DMS114 treated with DMSO at 0.1 percent for 48 hours (cell line): Measurements from ENCODE around the gene HES7.

Experiments
- DNase-seq: peaks from one replicate; lab custom pipeline; 2025; ENCODE audit not compliant: unreplicated experiment; lab: John Stamatoyannopoulos, UW

Gene HES7

DNA sequence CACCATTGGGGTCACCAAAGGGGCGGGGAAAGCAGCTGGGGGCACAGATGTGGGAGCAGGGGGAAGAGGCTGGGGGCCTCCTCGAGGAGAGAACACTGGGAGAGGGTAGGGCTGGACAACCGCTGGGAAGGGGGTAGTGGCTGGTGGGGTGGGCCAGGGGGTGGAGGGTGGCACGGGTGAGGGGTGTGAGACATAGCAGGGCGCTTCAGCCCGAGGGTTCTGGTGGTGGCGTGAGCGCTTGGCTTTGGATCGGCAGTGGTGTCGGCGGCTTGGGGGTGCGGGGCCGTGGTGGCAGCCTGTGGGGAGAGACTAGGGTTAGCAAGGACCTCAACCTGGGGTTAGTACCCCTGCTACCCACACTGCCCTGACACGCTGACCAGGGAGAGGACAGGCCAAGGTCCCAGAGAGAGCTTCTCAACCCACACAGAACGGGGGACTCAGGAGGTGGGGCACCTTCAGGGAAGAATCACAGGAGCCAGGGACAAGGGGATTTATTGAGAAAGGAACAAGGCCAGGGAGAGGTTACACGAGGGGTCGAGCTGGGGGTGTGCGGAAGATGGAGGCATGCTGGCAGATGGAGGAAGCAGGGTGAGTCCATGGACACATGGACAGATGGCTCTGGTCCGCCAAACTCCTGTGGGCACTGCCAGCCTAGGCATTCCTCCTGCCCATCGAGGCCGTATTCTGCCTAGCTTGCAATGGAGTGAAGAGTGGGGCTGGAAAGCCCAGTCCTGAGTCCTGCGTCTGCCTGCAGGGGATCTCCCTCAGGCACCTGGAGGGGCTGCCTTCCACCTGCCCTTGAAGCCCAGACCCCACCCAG, 19.9 kb upstream of the HES7 start:
- DNase-seq, result no peak

DNA sequence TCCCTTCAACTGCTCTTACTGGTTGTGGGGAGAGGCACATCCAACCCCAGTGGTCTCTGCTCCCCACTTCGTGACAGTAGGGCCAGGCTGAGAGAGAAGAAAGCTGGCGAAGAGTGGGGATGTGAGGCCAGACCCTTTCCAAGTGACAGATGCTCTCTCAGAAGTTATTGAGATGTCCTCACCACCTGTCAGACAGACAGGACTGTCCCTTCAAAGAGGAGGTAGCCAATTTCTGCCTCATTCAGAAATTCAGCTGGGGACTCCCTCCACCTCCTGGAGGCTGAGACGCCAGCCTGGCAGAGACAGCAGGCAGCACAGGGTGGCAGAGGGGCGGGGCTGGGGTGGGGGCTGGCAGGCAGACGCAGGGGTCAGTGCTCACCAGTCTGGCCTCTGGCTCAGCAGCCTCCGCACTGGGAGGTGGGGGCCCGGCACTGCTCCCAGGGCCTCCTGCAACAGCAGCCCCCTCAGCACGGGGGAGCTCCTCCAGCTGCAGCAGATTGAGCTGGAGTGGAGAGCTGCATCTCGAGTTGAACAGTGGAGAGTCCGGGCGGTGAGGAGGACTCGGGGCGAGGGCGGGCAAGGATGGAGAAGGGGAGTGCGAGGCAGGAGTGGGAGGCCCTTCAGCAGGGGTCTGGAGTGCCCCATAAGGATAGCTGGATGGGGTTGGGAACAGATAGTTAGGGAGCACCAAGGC, 19.1 kb upstream of the HES7 start:
- no peak for DNase-seq

DNA sequence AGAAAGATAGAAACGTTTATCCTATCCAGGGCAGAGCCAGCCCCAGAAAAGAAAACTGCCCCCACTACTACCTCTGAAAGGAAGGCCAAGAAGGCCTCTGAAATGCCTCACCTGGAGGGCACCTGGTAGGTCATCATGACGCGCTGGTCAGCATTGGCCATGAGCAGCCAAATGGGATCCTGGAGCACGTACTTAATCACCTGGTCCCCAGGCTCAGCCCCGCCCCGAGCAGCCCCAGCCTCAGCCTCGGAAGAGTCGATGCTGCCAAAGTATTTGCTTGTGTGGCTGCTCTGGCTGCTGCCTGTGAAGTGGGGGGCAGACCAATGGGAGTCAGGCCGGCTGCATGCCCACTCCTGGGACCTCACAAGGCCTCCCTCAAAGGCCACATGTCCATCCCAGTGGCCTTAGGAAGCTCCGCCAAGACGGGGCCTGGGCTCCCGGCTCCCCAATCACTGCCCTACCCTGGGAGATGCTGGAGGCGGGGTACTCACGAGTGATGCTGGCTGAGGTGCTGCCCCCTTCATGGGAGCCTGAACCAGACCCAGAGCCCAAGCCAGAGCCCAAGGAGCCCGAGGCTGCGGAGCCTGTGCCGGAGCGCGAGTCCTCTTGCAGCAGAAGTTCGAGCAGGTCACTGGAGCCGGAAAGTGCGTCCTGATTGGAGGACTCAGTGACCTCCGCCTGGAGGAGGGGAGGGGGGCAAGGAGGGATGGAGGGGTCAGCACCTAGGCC, 18.4 kb upstream of the HES7 start:
- DNase-seq, result no peak

DNA sequence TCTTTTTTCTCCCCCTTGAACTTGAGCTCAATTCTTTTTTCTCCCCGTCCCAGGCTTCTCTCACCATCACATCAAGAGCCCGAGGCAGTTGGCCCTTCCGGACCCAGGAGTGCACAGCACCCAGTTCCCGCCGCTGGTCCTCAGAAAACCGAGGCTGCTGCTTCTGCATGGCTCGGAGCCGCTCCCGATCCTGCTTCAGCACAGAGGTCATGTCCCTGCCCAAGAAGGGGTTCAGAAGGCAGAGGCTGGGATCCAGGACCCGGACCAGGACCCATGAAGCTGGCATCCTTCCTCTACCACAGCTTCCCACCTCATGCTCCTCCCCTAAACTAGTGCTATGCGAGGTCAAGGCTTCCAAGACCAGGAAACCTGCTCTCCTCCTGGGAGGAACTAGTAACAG, 17.8 kb upstream of the HES7 start:
- no peak for DNase-seq

DNA sequence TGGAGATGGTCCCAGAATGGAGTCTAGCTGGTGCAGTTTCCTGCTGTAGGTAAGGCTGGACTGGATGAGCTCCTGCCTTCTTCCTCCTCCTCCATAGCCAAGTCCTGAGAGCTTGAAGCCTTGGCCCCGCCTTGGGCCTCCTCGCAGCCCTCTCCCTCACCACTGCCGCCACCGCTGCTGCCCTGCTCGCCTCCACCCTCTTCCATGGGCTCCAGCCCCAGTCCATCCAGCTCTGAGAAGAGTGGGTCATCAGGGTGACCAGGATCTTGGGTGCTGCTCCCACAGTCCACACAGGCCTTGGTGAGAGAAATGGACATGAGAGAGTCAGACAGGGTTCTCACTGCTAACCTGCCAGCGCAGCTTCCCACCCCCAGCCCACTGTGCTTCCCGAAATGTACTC, 17.1 kb upstream of the HES7 start:
- no peak for DNase-seq

DNA sequence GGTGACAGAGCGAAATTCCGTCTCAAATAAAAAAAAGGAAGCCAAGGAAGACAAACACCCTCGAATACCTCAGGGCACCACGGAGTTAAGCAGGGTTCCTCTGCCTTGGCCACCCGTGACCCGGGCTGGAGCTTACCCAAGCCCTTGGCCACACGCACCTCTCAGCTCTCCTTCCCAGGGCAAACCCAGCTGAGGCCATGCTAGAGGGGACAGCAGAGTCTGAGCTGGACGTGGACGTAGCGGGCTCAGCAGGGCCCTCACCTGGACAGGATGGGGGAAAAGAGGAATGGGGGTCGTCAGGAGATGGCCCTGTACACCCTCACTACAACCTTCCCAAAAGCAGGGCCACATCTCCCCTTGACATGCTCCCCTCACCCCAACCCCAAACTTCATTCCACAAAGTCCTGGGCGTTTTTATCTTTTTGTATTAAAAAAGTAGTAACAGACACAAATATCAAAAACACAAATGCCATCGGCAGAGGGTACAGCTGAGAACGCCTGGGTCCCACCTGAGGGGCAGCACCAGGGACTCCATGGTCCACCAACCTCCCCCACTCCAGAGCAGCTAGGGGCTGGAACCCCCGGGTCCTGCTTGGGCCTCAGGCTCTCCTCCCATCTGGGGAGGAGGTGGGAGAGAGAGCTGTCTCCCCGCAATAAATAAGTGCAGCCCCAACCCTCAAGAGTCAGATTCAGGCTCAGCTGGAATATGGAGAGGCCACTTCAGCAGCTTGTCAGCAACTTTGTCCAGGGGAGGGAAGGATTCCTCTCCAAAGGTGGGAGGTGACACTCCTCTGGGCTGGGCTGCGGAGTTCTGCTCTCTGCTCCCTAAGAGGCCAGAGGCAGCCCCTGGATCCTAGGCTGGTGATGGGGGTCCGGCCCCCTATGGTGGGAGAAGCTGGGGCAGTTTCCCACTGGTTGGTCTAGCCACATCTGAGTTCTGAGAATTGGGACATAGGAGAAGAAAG, 16.4 kb upstream of the HES7 start:
- DNase-seq, result no peak

DNA sequence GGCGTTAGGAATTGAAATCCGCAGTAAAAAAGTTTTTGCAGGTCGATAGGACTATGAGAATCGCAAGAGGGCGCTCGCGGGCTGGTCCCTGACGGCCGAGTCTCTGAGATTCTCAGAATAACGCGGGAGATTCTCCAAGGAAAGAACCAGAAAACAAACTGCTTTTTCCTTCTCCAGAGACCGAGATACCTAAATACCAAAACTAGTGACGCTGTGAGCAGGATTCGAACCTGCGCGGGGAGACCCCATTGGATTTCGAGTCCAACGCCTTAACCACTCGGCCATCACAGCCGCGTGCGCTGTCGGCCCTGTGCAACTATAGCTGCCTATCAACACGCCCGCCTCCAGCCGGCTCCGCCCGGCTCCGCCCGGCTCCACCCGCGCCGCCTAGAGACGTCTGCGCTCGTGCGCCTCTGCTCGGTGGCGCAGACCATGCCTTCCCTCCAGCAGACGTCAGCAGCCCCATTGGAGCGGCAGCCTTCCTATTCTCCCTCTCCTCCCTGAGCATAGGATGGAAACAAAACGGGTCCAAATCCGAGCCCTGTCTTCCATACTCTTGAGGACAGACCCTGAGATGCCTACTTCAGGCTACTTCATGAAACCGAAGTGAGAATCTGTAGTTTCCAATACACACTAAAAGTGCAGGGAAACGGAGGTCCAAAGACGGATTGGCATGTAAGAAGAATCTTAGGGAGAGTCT, 14.9 kb upstream of the HES7 start:
- peak; percentile 98 for DNase-seq

DNA sequence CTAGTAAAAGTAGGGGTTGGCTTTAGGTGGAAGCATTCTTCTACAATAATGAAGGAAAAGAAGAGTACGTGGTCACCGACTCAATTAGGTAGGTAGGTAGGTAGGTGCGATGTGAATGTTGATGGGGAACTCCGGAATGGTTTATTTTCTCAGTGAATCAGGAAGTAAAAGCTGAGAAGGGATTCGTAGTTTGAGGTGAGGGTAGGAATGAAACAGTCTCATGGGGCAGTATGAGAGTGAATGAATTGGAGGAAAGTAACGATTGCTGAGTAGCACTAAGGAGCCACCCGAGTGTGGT, 14.4 kb upstream of the HES7 start:
- no peak for DNase-seq

DNA sequence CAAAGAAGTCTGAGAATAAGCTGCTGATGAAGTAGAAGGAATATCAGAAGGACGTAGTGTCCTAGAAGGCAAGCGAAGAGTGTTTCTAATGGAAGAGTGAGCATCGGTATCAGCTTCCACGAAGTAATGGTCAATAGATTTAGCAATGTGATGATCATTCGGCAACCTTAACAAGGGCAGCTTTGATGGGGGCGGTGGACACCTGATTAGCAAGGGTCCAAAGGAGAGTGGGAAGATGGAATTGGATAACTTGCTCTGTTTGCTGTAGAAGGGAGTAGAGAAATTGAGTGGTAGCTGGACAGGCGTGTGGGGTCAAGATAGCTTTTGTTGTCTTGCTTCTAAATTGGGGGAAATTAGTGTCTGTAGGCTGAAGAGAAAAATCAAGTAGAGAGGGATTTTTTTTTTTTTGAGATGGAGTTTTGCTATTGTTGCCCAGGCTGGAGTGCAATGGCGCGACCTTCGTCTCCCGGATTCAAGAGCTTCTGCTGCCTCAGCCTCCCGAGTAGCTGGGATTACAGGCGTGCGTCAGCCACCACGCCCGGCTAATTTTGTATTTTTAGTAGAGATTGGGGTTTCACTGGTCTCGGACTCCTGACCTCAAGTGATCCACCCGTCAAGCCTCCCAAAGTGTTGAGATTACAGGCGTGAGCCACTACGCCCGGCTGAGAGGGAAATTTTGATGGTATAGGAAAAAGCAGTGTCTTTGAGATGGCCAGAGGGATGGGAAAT, 13.9 kb upstream of the HES7 start:
- DNase-seq, result no peak

DNA sequence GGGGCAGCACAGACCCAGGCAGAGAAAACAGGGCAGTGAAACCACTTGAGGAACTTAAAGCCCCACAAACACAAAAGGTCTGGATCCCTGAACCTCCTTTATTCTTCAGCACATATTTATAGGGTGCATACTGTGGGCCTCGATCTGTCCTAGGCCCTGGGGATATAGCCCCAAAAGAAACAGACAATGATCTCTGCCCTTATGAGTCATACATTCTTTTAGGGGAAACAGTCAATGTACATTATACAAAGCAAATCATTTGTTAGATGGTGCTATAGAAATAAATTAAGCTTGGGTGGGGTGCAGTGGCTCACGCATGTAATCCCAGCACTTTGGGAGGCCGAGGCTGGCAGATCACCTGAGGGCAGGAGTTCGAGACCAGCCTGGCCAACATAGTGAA, 10.0 kb upstream of the HES7 start:
- no peak for DNase-seq

DNA sequence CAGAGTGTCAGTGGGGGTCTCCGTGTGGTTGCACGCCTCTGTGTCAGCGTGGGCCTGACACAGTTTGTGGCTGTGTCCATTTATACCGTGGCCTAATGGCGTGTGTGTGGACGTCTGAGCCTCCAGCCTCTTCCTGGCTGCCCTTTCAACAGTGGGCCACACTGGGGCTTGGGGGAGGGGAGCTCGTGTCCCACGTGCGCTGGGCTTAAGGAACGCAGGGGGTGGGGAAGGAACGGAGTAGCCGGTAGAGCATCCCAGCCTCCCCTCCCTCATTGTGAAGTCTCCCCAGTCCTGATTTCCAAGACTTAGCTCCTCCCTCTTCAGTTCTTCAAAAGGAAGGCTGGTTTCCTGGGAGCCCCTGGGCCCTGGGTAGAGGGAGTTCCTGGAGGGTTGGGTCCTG, 9.5 kb upstream of the HES7 start:
- no peak for DNase-seq

DNA sequence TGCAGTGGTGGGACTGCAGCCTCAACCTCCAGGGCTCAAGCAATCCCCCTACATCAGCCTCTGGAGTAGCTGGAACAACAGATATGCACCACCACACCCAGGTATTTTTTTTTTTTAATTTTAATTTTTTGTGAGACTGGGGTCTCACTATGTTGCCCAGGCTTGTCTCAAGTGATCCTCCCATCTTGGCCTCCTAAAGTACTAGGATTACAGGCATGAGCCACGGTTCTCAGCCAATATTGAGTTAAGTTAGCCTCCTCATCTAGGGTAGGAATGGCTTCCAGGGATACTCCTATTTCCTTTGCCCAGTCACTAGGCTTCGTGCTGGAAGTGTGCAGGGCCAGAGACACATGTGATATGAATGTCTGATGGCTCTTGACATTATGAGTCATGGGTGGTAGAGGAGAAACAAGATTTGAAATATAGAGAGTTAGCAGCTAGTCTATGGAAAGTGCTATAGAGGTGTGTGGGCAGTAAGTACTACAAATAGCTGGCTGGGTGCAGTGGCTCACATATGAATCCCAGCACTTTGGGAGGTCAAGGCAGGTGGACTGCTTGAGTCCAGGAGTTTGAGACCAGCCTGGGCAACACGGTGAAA, 8.0 kb upstream of the HES7 start:
- DNase-seq, result no peak

DNA sequence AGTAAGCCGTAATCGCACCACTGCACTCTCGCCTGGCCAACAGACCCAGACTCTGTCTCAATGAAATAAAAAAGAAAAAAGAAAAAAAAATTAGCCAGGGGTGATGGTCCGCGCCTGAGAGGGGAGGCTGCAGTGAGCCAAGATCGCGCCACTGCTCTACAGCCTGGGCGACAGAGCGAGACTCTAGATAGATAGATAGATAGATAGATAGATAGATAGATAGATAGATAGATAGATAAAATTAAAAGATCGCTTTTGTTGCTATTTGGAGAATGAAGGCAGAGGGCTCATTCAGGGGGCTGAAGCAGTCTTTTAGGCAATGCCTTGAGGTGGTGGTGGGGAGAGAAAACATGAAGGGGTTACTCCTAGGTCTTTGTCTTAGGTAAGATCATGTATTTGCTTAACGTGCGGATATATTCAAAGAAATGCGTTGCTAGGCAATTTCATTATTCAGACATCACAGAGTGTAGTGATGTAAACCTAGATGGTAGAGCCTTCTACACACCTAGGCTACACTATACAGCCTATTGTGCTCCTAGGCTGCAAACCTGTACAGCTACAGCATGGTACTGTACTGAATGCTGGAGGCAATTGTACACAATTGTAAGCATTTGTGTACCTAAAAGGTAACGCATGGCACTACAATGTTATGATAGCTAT, 4.3 kb upstream of the HES7 start:
- no peak for DNase-seq

DNA sequence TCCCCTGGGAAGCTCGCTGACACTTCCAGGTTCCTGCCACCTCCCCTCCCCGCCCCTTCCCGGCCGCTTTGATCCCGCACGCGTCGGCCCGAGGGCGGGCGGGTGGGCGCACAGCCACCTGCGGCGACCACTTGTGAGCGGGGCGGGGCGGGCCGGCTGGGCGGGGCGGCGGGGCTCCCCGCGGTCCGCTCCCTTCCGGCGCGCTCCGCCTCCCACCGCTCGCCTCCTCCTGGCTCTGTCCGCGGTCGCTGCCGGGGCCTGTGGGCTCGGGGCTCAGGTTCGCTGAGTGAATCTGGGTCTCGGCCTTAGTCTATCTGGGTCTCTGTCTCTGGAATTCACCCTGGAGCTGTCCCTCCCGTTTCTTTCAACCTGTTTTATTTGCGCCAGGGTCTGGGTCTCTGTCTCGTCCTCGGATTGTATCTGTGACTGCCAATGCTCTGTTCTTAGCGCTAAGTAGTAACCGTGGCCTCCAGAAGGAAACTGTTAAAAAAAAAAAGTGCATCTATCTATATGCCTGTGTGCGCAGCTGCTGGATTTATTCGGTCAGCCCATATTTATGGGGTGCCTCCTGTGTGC, 2.7 kb upstream of the HES7 start:
- DNase-seq, result peak; percentile 59

DNA sequence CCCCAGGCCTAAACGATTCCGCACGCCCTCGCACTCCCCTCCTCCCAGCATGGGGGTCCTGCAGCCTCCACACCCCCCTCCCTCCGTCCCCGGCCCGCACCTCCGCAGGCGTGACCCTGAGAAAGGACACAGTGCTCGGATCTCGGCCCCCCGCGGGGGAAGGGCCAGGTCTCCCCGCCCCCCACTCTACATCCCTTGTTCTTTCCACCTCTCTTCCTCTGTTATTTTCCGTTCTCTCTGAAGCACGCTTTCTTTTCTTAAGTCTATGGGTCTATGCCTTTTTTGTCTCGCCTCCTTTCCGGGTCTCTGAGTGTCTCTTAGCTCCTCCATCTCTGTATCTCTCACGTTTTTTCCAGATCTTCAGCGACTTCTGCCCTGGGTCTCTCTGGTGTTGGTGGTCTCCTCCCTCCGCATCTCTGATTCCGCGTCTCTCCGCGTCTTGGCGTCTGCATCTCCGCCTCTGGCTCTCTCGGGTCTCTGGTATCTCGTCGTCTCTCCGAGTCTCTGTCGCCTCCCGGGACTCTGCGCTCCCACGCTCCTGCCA, 2.1 kb upstream of the HES7 start:
- peak; percentile 42 for DNase-seq

DNA sequence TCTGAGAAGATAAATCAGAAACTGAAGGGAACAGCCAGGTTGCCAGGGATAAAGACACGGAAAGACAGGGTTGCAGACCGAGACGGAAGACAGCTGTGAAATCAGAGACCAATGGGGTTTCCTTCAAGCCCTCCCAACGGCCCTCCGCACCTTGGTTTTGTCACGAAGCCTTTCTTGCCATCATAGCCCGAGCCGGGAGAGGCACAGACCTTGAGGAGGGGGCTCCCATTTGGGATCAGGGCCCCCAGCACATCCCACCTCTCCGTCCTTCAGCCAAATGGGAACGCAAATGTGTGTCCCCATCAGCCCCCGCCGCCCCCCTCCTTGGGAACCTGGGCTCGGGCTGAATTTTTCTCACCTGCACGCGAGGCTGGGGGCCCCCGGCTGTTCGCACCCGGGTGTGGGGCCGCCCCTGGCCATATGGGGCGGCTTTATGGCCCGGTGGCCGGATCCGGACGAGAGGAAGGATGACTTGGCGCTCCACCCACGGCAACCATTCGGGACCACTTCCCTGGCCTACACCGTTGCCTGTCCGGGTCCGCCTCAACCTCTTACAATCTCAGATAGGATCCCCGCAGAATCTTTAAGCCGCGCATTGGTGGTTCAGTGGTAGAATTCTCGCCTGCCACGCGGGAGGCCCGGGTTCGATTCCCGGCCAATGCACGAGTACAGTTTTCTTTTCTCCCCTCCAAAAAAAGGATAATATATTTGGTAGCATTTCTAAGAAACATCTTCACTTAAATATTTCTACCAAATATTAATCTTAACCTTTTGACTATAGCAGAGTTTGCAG, 1.4 kb upstream of the HES7 start:
- DNase-seq, result peak; percentile 65

DNA sequence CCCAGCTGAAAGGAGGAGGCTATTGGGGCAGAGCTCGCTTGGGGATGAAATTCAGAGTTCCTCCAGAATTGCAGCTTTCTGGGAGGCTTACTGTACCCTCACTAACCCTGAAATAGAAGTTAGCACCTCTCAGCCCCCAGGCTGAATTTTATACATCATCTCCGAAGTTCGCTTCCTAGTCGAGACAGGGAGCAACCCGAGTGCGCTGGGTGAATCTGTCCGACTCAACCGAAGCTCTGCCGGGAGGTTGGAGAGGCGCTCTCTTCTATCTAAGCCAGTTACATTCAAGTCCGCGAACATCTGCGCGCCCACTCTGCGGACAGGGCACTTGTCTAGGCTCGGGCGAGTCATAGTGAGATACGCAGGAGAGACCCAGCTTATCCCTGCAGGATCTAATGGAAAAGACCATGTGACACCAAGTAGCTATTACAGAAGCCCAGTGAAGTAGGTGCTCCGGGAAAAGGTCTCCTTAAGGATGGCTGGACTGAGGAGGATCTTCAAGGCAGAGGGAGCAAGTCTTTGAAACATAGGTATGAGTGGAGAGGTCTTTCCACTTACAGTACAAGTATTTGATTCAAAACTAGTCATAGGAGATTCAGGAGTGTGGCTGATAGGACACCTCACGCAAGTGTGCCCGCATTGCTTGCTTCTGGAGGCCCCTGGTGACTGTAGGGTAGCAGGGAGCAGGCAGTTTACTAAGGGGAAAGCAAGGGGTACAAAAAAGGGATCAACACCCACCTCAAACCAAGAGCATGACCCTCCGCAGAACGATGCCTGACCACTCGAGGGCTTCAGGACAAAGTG, 646 bp upstream of the HES7 start:
- no peak for DNase-seq
